Subcutaneous abdominal adipose tissue (tissue), 5 donors: ENCODE results near the gene BNIP2.

Experiments used
- H3K27ac ChIP-seq: one replicate; pipeline ENCODE4 v1.7.0; 2013; ENCODE audit warnings: low read depth, mild to moderate bottlenecking, inconsistent platforms, low read length, moderate library complexity
- H3K27me3 ChIP-seq, 5 donors: one replicate each; pipeline ENCODE4 v1.7.0; 2013; ENCODE audit warnings: low read length in 5 of 5, inconsistent platforms in 1 of 5; ENCODE audit not compliant: control insufficient read depth in 5 of 5, insufficient read depth in 4 of 5
- H3K36me3 ChIP-seq, 5 donors: one replicate each; pipeline ENCODE4 v1.7.0; 2013; ENCODE audit warnings: low read length in 5 of 5; ENCODE audit not compliant: control insufficient read depth in 5 of 5, insufficient read depth in 5 of 5
- H3K4me1 ChIP-seq, 5 donors: one replicate each; pipeline ENCODE4 v1.7.0; 2013; ENCODE audit warnings: low read length in 5 of 5, mild to moderate bottlenecking in 3 of 5, moderate library complexity in 1 of 5; ENCODE audit not compliant: control insufficient read depth in 5 of 5, insufficient read depth in 5 of 5
- H3K4me3 ChIP-seq, 5 donors: one replicate each; pipeline ENCODE4 v1.7.0; 2013; ENCODE audit warnings: low read length in 5 of 5, low read depth in 1 of 5
- H3K9ac ChIP-seq, 5 donors: one replicate each; pipeline ENCODE4 v1.7.0; 2013; ENCODE audit warnings: low read length in 5 of 5, mild to moderate bottlenecking in 4 of 5, moderate library complexity in 3 of 5
- H3K9me3 ChIP-seq, 5 donors: one replicate each; pipeline ENCODE4 v1.7.0; 2013; ENCODE audit warnings: low read length in 5 of 5; ENCODE audit not compliant: control insufficient read depth in 5 of 5
- donor health status: healthy.
- donor health status: healthy.
- donor health status: healthy.
- donor health status: healthy.
- donor health status: healthy.

Gene BNIP2

DNA sequence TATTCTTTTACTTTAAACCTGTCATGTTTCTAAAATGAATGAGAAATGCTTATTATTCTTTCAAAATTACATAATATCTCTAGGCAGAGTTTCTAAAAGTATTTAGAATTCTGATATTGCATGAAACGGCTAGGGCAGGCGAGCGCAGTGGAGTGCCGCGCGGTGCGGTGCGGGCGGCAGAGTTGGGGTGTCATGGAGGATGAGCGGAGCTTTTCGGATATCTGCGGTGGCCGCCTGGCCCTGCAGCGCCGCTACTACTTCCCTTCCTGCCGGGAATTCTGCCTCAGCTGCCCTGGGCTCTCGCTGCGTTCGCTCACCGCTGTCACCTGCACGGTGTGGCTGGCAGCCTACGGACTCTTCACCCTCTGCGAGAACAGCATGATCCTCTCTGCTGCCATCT lies 12.6 kb downstream of the BNIP2 start:
- Histone ChIP-seq H3K4me1 (no peaks in the 10 kb centered on the region), H3K27me3 (no peaks in the 10 kb centered on the region), H3K27ac (no peak overlapping the region), H3K36me3 (peaks cover 49 to 96% (median 80%) of the 10 kb centered on the region in 5 donors), H3K9me3 (no peaks in the 10 kb centered on the region), H3K4me3 (no peak overlapping the region), H3K9ac (no peak overlapping the region)

DNA sequence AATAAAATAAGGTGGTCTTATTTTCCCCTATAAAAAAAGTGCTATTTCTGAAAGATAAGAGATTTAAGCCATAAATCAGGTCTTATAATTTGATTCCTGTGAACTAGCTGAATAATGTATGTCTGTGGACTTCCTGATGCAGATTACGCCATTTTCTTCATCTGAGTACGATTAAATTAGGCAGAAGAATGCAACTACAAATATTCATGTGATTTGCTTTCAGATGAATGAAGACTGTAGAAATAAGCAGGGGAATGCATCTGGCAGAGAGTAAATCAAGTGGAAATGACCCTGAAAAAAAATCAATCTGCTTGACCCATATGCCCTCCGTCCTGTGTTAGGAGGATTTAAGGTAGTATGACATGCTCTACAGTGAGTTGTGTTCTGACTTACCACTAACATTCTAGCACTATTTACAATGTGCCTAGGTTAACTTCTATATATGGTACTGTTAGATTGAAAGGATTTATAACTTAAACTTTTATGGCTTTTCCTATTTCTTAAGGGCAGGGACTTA lies 14.7 kb downstream of the BNIP2 start:
- Histone ChIP-seq H3K4me3 (no peak overlapping the region), H3K4me1 (no peaks in the 10 kb centered on the region), H3K9me3 (no peaks in the 10 kb centered on the region), H3K27ac (no peak overlapping the region), H3K27me3 (no peaks in the 10 kb centered on the region), H3K9ac (no peak overlapping the region), H3K36me3 (peaks cover 47 to 94% (median 77%) of the 10 kb centered on the region in 5 donors)

DNA sequence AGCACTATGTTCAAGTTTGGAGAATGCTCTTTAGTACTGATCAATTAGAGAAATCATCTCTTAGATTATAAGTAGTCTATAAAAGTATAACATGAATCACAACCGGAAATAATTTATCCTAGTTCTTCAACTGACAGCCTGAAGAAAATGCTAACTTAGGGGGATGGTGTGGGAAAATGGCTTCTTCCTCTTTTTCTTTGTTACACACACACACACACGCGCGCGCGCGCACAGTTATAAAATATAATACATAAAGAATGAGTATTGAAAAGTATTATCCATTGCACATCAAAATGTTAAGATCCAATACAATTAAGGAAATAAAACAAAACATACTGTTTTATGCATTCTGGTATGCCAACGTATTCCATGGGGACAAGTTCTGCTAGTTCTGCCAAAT lies 20.6 kb downstream of the BNIP2 start:
- H3K27me3 ChIP-seq = no peaks in the 10 kb centered on the region
- H3K27ac ChIP-seq = no peak overlapping the region
- H3K36me3 ChIP-seq = peaks cover 33 to 68% (median 60%) of the 10 kb centered on the region in 5 donors
- H3K9me3 ChIP-seq = no peaks in the 10 kb centered on the region
- H3K4me3 ChIP-seq = no peak overlapping the region
- H3K4me1 ChIP-seq = no peaks in the 10 kb centered on the region
- H3K9ac ChIP-seq = no peak overlapping the region

DNA sequence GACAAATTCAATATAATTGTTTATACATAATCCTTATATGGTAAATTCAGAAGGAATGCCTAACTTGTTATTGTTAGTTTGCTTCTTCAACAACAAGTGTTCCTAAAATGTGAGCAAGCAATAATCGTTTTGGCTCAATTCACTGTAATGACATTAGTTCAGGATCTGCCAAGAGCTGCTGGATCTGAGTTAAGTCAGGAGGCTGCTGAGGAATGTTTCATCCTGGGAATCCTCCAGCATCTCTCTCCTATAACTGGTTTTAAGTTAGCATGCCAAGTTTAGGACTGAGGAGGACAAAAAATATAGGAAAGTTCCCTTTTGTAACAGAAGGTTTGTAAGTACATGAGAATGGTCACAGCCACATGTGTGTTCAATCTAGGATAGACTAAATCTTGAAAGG lies 26.9 kb downstream of the BNIP2 start:
- peak overlapping the region; percentile 4 for H3K27ac ChIP-seq
- no peak overlapping the region for H3K9ac ChIP-seq
- H3K4me3 ChIP-seq = no peak overlapping the region
- H3K27me3 ChIP-seq = no peaks in the 10 kb centered on the region
- peaks cover 23 to 42% (median 26%) of the 10 kb centered on the region in 5 donors for H3K36me3 ChIP-seq
- no peaks in the 10 kb centered on the region for H3K9me3 ChIP-seq
- H3K4me1 ChIP-seq = peaks cover 0 to 13% (median 10%) of the 10 kb centered on the region in 5 donors

DNA sequence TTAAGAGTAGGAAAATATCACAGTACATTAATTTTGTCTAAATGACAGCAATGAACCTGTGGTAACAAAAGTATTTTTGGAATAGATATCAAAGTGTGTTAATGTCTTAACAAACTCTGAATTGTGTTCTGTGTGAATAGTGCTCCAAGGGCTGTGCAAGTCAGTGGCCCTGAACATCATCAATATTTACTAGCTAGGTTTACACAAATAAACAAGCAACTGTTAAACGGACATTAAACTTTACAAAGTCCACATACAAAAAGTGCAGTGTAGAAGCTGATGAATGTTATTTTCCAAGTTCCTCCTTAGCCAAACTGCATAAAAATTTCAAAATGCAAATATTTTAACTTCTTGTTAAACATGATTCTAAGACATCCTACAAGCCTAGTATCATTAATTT lies 29.8 kb downstream of the BNIP2 start:
- Histone ChIP-seq H3K9ac (no peak overlapping the region), H3K27me3 (no peaks in the 10 kb centered on the region), H3K27ac (no peak overlapping the region), H3K4me3 (no peak overlapping the region), H3K4me1 (peaks cover 0 to 31% (median 26%) of the 10 kb centered on the region in 5 donors), H3K9me3 (no peaks in the 10 kb centered on the region), H3K36me3 (peaks cover 13 to 27% (median 21%) of the 10 kb centered on the region in 5 donors)

DNA sequence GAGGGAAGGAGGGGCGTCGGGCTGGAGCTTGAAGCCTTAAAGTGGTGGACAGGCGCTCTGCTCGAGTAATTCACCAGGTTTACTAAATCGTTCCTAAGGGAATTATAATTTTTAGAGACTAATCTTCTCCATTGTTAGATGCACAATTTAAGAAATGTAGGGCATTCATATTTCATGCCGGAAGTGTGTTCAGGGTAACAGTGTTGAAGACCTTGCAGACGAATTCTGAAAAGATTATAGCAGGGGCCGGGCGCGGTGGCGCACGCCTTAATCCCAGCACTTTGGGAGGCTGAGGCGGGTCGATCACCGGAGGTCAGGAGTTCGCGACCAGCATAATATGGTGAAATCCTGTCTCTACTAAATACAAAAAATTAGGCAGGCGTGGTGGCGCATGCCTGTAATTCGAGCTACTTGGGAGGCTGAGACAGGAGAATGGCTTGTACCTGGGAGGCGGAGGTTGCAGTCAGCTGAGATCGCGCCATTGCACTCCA lies 31.4 kb downstream of the BNIP2 start:
- Histone ChIP-seq H3K27me3 (no peaks in the 10 kb centered on the region), H3K27ac (peak overlapping the region; percentile 75), H3K4me1 (peaks cover 0 to 32% (median 26%) of the 10 kb centered on the region in 5 donors), H3K36me3 (peaks cover 9 to 29% (median 17%) of the 10 kb centered on the region in 5 donors), H3K4me3 (peak overlapping the region; percentile 60 to 94 (median 85)), H3K9ac (peak overlapping the region in 1 of 5 donors; percentile 95), H3K9me3 (no peaks in the 10 kb centered on the region)

DNA sequence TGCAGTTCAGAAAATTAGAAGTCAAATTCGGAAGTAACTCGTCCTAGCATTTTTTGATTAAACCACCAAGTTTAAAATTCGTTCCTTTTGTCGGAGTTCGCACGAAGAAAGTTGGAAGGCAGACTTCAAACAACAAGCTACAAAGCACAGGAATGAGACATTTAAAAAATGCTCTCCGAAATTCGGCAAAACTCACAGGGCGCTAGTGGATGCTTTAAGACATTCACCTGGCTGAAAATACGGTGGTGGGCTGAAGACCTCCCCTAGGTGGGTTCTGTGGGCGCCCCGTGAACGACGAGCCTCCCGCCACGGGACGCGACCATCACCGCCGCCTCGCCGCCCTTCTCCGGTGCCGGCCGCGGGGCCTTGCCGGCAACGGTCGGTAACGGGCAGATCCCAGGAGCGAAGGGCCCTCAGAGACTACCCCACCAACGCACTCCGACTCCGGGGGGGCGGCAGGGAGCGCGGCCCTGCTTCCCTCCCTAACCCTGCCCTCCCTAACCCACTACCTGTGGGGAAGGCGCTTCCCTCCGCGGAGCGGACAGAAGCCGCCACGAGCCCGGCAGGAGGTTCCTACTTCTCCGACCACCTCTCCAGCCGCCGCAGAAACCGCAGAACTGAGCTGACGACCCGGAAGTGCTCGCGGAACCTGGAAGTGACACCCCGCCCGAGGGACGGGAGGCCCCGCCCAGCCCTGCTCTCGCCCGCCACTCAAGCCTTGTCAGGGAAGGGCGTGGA lies 32.1 kb downstream of the BNIP2 start, which contains the start of gene GTF2A2:
Gene GTF2A2, minus strand, starts transcription at position 619 of the 738 bp plus-strand sequence. CDS start 5,238 bp downstream, outside the sequence.
- Histone ChIP-seq H3K27me3 (no peaks in the 10 kb centered on the region), H3K9ac (peak within 1 kb of the TSS in 4 of 5 donors; percentile 86 to 95 (median 93)), H3K9me3 (peaks cover 0 to under 1% (median 0%) of the 10 kb centered on the region in 5 donors), H3K36me3 (peaks cover 9 to 27% (median 17%) of the 10 kb centered on the region in 5 donors), H3K4me1 (peaks cover 0 to 26% (median 22%) of the 10 kb centered on the region in 5 donors), H3K27ac (peak within 1 kb of the TSS; percentile 75), H3K4me3 (peak within 1 kb of the TSS; percentile 74 to 94 (median 85))

DNA sequence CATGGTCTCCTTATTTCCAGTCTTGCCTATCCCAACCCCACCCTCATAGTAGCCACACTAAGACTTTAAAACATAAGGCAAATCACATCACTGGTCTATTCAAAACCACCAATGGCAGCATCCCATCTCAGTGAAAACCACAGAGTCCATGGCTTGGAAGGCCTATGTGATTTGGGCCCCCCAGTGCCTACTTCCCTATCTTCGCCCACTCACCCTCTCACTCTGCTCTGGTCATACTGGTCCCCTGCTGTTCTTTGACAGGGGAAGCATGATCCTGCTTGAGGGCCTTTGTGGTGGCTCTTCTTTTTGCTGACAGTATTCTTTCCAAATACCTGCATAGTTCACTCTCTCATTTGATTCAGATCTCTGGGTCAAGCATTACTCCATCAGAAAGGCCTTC lies 35.1 kb downstream of the BNIP2 start:
- Histone ChIP-seq H3K36me3 (peaks cover 11 to 31% (median 22%) of the 10 kb centered on the region in 5 donors), H3K4me1 (peaks cover 0 to 25% (median 20%) of the 10 kb centered on the region in 5 donors), H3K9ac (no peak overlapping the region), H3K27ac (no peak overlapping the region), H3K27me3 (no peaks in the 10 kb centered on the region), H3K4me3 (no peak overlapping the region), H3K9me3 (peaks cover 0 to 4% (median 0%) of the 10 kb centered on the region in 5 donors)

DNA sequence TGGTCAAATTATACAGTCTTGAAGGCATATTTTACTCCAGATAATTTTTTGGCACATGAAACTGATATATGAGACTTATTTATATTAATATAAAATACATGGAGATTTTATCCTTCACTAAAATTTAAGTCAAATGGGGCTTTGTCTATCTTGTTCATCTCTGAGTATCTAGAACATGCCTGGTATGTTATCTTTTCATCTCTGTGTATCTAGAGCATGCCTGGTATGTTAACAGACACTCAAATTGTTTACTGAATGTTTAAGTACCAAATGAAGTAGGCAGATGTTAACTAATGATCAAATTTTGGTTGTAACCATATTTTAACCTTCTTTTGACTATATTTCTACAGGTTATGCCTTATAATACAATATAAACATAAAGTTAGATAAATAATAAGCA lies 39.5 kb downstream of the BNIP2 start:
- peaks cover 25 to 55% (median 33%) of the 10 kb centered on the region in 5 donors for H3K36me3 ChIP-seq

DNA sequence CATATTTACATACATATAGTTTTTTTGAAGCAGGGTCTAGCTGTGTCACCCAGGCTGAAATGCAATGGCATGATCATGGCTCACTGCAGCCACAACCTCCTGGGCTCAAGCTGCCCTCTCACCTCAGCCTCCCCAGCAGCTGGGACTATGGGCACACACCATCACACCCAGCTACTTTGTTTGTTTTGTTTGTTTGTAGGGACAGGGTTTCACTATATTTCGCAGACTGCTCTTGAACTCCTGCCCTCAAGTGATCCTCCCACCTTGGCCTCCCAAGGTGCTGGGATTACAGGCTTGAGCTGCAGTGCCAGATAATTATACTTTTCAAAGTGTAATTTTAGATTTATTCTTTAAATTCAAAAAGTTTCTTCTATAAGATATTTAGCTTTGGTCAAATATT lies 42.0 kb downstream of the BNIP2 start:
- H3K4me1 ChIP-seq = no peaks in the 10 kb centered on the region
- peaks cover 24 to 53% (median 33%) of the 10 kb centered on the region in 5 donors for H3K36me3 ChIP-seq
- H3K9me3 ChIP-seq = peaks cover 0 to 4% (median 0%) of the 10 kb centered on the region in 5 donors
- no peak overlapping the region for H3K27ac ChIP-seq
- no peaks in the 10 kb centered on the region for H3K27me3 ChIP-seq
- no peak overlapping the region for H3K4me3 ChIP-seq
- no peak overlapping the region for H3K9ac ChIP-seq

More for the DNA sequence above, 39.5 kb downstream of the BNIP2 start:
- Histone ChIP-seq H3K9ac (no peak overlapping the region), H3K4me3 (no peak overlapping the region), H3K9me3 (peaks cover 0 to 4% (median 0%) of the 10 kb centered on the region in 5 donors), H3K4me1 (peaks cover 0 to 3% (median 0%) of the 10 kb centered on the region in 5 donors), H3K27ac (no peak overlapping the region), H3K27me3 (no peaks in the 10 kb centered on the region)
